Tibial nerve (tissue), 4 donors: ENCODE results near the gene TEC. TPM values are rescaled to one million over a fixed set of nuclear protein-coding genes. Genes with fewer than 3 reads are reported as not detected.
A peak's percentile ranks its signal among the peaks of the same experiment; 100 is the strongest.

Source experiments
- DNase-seq, 2 donors: peaks; one replicate each; pipeline ENCODE4 v3.0.0-alpha.2; 2019; ENCODE audit warnings: low spot score in 2 of 2
- H3K27ac ChIP-seq, 4 donors: fragments of 200-600 bp; sonication (generic) in 3 of 4; one replicate each; pipeline ENCODE4 v1.5.1; 2017 to 2019; ENCODE audit warnings: mild to moderate bottlenecking in 1 of 4
- H3K27me3 ChIP-seq, 2 donors: fragments of 200-600 bp; sonication (generic) in 1 of 2; one replicate each; pipeline versions ENCODE4 v1.5.1 to v1.6.0; 2017 to 2019
- H3K36me3 ChIP-seq, 3 donors: fragments of 200-600 bp; sonication (generic); one replicate each; pipeline ENCODE4 v1.5.1; 2018 to 2019
- H3K4me1 ChIP-seq, 4 donors: fragments of 200-600 bp; sonication (generic) in 3 of 4; one replicate each; pipeline ENCODE4 v1.5.1; 2017 to 2019
- H3K4me3 ChIP-seq, 4 donors: fragments of 200-600 bp; sonication (generic) in 3 of 4; one replicate each; pipeline ENCODE4 v1.5.1; 2017 to 2019; ENCODE audit warnings: mild to moderate bottlenecking in 1 of 4, moderate library complexity in 1 of 4
- H3K9me3 ChIP-seq, 4 donors: fragments of 200-600 bp; sonication (generic) in 3 of 4; one replicate each; pipeline ENCODE4 v1.5.1; 2017 to 2019
- CTCF ChIP-seq, 5 experiments: fragments of 200-600 bp in 3 of 5; fragments of 450-650 bp in 2 of 5; sonication (generic) in 3 of 5; IDR thresholded peaks; one replicate each; pipeline ENCODE4 v1.5.1; 2016 to 2019; ENCODE audit warnings: antibody characterized with exemption in 5 of 5, mild to moderate bottlenecking in 3 of 5, moderate library complexity in 2 of 5
- EP300 ChIP-seq, 2 donors: sonication (generic); formaldehyde crosslinking; IDR thresholded peaks; one replicate each; pipeline ENCODE4 v1.6.1; 2017; ENCODE audit warnings: antibody characterized with exemption in 2 of 2, mild to moderate bottlenecking in 1 of 2
- POLR2A ChIP-seq, 2 donors: fragments of 450-650 bp; IDR thresholded peaks; one replicate each; pipeline ENCODE4 v1.6.1; 2017; ENCODE audit warnings: antibody characterized with exemption in 2 of 2, mild to moderate bottlenecking in 2 of 2, moderate library complexity in 2 of 2
- WGBS, 2 donors: methylation state at CpG; one replicate each; pipeline ENCODE4 v1.1.5; 2018; 5-methylcytosine and 5-hydroxymethylcytosine counted together
- total RNA-seq, 4 donors: library from RNA; depleted of rRNA; stranded (reverse); fragments of >200 nt; gene quantifications; one replicate each; pipeline ENCODE4 v1.1.0, GENCODE V29; 2016

Gene TEC
- total RNA-seq, 4 donors from 2014 or later = 3.1 to 8.0 (median 5.0) TPM

DNA sequence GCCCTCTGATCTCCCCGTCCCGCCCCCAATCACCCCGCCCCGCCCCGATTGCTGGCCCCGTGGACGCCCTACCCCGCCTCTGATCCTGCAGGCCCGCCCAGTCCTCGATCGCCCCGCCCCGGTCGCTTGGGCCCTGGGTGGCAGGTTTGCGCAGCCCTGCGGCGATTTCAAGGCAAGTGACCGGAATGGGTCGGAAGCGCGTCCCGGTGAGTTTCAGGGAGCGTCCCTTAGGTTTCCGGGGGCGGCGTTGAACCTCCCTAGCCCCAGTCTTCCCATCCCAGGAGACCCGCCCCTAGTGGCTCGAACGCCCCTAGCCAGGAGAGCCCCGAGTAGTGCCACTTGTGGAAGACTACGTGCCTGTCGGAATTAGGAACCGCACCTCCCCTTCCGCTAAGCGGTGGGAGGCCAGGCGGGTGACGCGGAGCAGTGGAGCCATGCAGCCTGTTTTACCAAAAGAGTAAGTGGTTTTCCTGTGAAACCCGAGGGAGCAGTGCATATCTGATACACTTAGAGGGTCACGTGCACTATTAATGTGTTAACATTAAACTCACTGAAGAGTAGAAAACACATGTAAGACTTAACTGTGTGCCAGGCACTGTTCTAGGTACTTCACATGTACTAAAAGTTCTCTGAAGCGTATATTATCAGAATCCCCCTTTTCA is 354 bp upstream of the TEC start:
- TF ChIP-seq POLR2A (IDR thresholded peaks at IDR 0.05) (peak in 1 of 2 donors; percentile 24), CTCF (IDR thresholded peaks at IDR 0.05) (peak in 2 of 5 experiments; percentile 25 to 26), EP300 (IDR thresholded peaks at IDR 0.05) (peak in 1 of 2 donors; percentile 44)
- 5 to 7% methylated on average over 21 to 25 of the region's 41 CpGs for WGBS, 2 donors
- no peaks in the 10 kb centered on the region for H3K27me3 ChIP-seq
- H3K27ac ChIP-seq = peak overlapping the region; percentile 19 to 87 (median 84)
- H3K4me1 ChIP-seq = peaks cover 0 to 13% (median 0%) of the 10 kb centered on the region in 4 donors
- H3K9me3 ChIP-seq = no peaks in the 10 kb centered on the region
- no peaks in the 10 kb centered on the region for H3K36me3 ChIP-seq
- peak overlapping the region; percentile 59 to 97 (median 90) for H3K4me3 ChIP-seq
- DNase-seq = peak; percentile 85 to 87

- H3K27me3 ChIP-seq = no peaks in the 10 kb centered on the region
- TF ChIP-seq EP300 (IDR thresholded peaks at IDR 0.05) (no peak), POLR2A (IDR thresholded peaks at IDR 0.05) (no peak), CTCF (IDR thresholded peaks at IDR 0.05) (no peak)
- 77 to 82% methylated on average over 3 of the region's 3 CpGs for WGBS, 2 donors
- no peak overlapping the region for H3K4me3 ChIP-seq
- H3K9me3 ChIP-seq = no peaks in the 10 kb centered on the region
- H3K36me3 ChIP-seq = no peaks in the 10 kb centered on the region
- no peak overlapping the region for H3K27ac ChIP-seq
- peaks cover 0 to 13% (median 0%) of the 10 kb centered on the region in 4 donors for H3K4me1 ChIP-seq
- DNase-seq = no peak
Measured at GRCh38 chr4:48267574-48267973, 2.1 kb downstream of the TEC start.

GRCh38 chr4:48266781-48267180 is 2.9 kb downstream of the TEC start:
- Histone ChIP-seq H3K4me1 (peaks cover 0 to 13% (median 0%) of the 10 kb centered on the region in 4 donors), H3K36me3 (no peaks in the 10 kb centered on the region), H3K27me3 (no peaks in the 10 kb centered on the region), H3K27ac (no peak overlapping the region), H3K9me3 (no peaks in the 10 kb centered on the region), H3K4me3 (no peak overlapping the region)
- no peak for DNase-seq
- WGBS, 2 donors = 80 to 87% methylated on average over 4 of the region's 4 CpGs
- no peak for TF ChIP-seq POLR2A (IDR thresholded peaks at IDR 0.05)
- no peak for TF ChIP-seq CTCF (IDR thresholded peaks at IDR 0.05)
- TF ChIP-seq EP300 (IDR thresholded peaks at IDR 0.05) = no peak

DNA sequence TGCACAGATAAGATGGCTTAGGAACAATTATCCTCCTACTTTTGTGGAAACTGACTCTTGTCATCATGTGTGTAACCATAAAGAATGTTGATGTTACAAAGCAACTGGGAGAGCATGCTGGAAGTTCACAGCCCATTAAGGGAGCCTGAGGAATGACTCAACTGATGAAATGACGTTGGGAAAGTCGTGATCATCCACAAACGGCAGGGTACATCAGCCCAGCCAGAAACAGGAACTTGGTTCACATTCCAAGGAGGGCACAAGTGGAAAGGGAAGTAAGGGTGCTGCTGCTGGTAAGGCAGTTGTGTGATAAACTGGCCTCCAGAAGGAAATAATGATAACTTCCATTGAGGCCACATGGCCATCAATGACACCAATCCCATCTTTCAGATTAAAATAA is 6.7 kb downstream of the TEC start:
- H3K9me3 ChIP-seq = no peaks in the 10 kb centered on the region
- peak in 1 of 2 donors; percentile 30 for TF ChIP-seq EP300 (IDR thresholded peaks at IDR 0.05)
- TF ChIP-seq POLR2A (IDR thresholded peaks at IDR 0.05) = no peak
- no peak for TF ChIP-seq CTCF (IDR thresholded peaks at IDR 0.05)
- H3K27me3 ChIP-seq = no peaks in the 10 kb centered on the region
- H3K4me3 ChIP-seq = no peak overlapping the region
- H3K4me1 ChIP-seq = no peaks in the 10 kb centered on the region
- DNase-seq = peak in 1 of 2 donors; percentile 7
- H3K36me3 ChIP-seq = no peaks in the 10 kb centered on the region
- no peak overlapping the region for H3K27ac ChIP-seq
- 71 to 83% methylated on average over 3 of the region's 3 CpGs for WGBS, 2 donors

DNA sequence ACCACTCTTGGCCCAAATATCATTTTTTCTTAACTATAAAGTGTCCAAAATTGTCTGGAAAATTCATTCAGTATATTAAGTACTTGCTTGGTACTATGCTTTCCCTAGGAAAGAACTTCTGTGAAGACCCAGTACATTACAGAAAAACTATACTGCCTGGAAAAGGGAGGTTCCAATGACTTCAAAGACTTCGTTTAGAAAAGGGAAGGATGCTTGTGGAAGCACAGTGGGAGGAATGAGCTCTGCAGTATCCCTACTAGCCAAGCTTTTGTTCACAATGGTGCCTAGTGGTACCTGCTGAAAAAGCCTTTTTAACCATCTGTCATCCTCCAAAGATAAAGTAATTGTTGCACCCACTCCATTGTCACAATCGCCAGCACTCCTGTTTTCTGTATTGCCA is 7.2 kb downstream of the TEC start:
- DNase-seq = no peak
- H3K4me1 ChIP-seq = no peaks in the 10 kb centered on the region
- 83 to 89% methylated on average over 2 of the region's 2 CpGs for WGBS, 2 donors
- no peak overlapping the region for H3K4me3 ChIP-seq
- H3K9me3 ChIP-seq = no peaks in the 10 kb centered on the region
- no peaks in the 10 kb centered on the region for H3K27me3 ChIP-seq
- H3K36me3 ChIP-seq = no peaks in the 10 kb centered on the region
- TF ChIP-seq POLR2A (IDR thresholded peaks at IDR 0.05) (no peak), EP300 (IDR thresholded peaks at IDR 0.05) (no peak), CTCF (IDR thresholded peaks at IDR 0.05) (no peak)
- no peak overlapping the region for H3K27ac ChIP-seq
